ENCODE results near the gene ELOVL2.

ELOVL2 gene

GRCh38 chr6:11055127-11055627 lies 11.1 kb upstream of the ELOVL2 start:
- DNase-seq, result no peak

- no peak for DNase-seq
Measured at GRCh38 chr6:11054722-11055121, 10.6 kb upstream of the ELOVL2 start.

- DNase-seq, result no peak
Measured at GRCh38 chr6:11053307-11053706, 9.2 kb upstream of the ELOVL2 start.

GRCh38 chr6:11050731-11051130 lies 6.6 kb upstream of the ELOVL2 start:
- no peak for DNase-seq

DNA sequence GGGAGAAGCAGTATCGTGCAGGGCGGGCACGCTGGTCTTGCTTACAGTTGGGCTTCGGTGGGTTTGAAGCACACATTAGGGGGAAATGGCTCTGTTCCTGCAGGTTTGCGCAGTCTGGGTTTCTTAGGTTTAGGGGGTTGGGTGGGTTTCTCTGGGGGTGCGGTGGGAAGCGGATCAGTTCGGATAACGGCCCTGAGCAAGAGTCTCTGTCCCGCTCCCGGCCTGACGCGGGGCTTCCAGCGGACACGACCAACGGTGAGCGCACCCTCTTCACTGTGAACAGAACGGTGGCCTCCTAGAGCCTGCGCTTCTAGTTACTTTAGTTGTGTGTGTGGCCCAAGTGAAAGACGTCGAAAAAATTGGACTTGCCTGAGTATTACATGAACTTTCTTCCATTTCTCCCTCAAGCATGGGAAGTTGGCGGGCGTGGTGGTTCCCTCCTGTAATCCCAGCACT lies 635 bp upstream of the ELOVL2 start:
- DNase-seq, result no peak

- peak; percentile 3 for DNase-seq
Measured at GRCh38 chr6:11043378-11043960, 636 bp downstream of the ELOVL2 start.

- DNase-seq, result no peak
Measured at GRCh38 chr6:11042750-11043377, 1.2 kb downstream of the ELOVL2 start.

DNA sequence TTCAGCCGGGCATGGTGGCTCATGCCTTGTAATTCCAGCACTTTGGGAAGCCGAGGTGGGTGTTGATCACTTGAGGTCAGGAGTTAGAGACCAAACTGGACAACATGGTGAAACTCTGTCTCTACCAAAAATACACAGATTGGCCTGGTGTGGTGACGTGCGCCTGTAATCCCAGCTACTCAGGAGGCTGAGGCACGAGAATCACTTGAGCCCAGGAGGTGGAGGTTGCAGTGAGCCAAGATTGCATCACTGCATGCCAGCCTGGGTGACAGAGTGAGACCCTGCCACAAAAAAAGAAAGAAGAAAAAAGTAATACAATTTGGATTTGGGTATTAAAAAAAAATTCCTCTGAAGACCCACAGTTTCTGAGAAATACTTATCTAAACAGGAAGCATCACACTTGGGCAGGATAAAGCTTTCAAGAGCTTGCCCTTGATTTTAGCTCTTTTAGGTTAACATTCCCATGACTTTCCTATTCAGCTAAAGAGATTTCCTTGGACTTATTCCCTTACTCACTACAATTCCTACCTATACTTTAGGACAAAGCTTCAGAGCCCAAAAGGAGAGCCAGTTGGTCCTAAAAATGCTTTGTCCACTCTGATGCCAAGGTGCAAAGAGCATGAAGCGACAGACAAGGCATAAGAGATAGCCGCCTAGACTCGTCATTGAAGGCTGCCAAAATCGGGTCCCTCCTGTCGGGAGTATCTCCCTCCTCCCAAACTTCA lies 1.9 kb downstream of the ELOVL2 start:
- no peak for DNase-seq

DNA sequence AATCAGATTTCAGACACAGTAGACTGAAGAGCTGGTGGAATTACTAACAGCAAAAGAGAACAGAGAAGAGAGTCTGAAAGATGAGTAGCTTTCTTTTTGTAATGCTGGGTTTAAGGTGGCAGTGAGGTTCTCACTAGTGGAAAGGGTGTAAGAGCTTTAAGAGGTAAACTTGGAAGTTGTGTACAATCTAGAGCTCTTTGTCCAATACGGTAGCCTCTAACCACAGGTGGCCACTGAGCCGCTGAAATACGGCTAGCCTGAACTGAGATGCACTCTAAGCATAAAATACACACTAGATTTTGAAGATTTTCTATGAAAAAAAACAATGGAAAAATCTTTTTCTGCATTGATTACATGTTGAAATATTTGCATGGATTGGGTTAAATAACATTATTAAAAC lies 4.0 kb downstream of the ELOVL2 start:
- no peak for DNase-seq

DNA sequence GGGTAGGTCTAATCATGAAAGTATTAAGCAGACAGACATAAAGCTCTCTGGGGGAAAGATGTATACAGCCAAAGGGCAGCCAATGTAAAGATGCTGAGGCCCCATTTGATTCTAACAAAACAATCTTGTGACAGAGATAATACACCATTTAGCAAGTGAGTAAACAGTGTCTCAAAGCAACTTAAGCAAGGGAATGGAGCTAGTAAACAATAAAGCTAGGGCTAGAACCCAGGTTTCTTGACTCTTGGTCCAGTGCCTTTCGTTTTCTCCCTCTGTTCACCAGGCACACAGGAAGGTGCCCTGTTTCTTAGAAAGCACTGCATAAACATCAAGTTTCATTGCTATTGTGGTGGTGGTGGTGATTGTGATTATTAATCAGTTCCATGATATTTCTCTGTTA lies 5.1 kb downstream of the ELOVL2 start:
- no peak for DNase-seq

DNA sequence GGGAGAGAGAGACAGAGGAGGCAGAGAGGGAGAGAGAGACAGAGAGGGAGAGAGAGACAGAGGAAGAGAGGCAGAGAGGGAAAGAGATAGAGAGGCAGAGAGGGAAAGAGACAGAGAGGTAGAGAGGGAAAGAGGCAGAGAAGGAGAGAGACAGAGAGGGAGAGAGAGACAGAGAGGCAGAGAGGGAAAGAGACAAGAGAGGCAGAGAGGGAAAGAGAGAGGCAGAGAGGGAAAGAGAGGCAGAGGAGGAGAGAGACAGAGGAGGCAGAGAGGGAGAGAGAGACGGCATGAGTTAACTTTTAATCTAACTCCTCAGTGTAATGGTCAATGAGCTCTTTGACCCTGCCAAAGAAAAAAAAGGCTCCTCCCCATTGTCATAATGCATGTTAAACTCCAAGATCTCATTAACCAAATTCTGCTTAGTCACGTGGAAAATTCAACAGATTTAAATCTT lies 7.1 kb downstream of the ELOVL2 start:
- no peak for DNase-seq

DNA sequence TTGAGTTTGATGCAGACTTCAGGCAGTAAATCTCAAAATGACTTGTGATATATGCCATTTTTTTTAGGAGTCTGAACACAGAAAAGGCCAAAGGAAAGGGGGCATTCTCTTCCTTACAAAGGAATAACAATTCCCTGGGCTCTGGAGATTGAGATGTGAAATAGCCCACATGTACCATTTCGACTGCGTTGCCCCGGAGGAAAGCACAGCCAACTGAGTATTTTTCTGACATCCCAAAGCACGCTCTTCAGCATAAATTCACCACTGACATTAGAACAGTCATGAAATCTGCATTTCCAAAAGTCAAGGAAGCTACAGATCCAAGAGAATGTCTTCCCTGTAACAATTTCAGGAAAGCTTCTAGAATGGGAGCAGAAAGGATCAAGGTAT lies 7.8 kb downstream of the ELOVL2 start:
- no peak for DNase-seq

DNA sequence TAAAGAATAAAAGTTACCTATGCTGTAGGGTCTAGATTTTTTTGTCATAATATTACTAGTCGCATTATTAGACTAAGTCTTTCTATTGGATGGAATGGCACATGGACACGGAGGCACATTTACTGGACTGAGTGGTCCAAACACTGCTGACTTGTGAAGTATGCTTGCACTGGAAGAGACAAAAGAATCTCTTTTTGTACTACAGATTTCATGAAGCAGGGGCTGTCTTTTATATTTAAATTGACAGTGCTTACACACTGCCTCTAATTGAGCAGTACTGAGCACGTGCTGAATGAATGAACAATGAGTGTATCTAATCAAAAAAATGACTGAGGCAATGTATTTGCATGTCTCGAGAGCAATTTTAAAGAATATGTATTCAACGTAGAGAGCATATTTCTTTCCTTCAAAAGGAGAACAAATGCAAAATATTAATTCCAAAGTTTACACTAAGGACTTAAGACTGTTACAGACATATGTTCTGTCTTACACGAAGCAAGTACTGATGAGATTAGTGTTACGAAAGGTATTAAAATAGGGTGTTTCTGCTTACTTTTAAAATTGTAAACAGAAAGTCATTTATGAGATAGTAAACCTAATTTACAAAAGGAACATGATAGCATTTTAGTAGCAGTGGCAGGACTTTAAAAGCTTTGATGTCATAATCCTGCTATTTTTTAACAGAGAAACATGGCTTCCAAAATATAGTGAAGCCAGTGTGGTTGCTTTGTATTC lies 8.3 kb downstream of the ELOVL2 start:
- DNase-seq, result no peak

DNA sequence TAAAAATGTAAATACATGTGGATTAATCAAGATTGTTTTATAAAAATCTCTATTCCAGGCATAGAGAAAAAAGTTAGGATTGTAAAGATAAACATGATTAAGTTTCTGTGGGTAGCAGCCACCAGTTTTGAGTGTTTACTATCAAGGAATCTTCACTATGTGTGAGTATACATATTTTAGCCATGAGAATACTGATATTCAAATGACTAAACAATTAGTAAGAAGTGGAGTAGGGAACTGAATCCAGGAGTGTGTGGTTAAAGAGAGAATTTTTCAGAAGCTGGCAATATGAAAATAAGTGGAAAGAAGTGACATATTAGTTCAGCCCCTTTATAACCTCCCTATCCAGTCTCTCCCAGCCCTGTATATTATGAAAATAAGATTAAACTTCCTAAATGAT lies 10.3 kb downstream of the ELOVL2 start:
- DNase-seq, result no peak

- DNase-seq, result no peak
Measured at GRCh38 chr6:11030904-11031303, 13.2 kb downstream of the ELOVL2 start.

- no peak for DNase-seq
Measured at GRCh38 chr6:11028959-11029358, 15.1 kb downstream of the ELOVL2 start.

- DNase-seq, result no peak
Measured at GRCh38 chr6:11027565-11028110, 16.5 kb downstream of the ELOVL2 start.

- DNase-seq, result no peak
Measured at GRCh38 chr6:11025921-11026635, 18.0 kb downstream of the ELOVL2 start.

- no peak for DNase-seq
Measured at GRCh38 chr6:11025130-11025529, 19.0 kb downstream of the ELOVL2 start.

- no peak for DNase-seq
Measured at GRCh38 chr6:11023032-11023431, 21.1 kb downstream of the ELOVL2 start.

GRCh38 chr6:11021714-11022113 lies 22.4 kb downstream of the ELOVL2 start:
- no peak for DNase-seq

GRCh38 chr6:11021003-11021402 lies 23.1 kb downstream of the ELOVL2 start:
- no peak for DNase-seq

Data from activated CD4-positive, alpha-beta T cell treated with anti-CD3 and anti-CD28 coated beads for 48 hours (primary cell).